ENCODE results near the gene PCDHB3.
A peak's percentile ranks its signal among the peaks of the same experiment; 100 is the strongest.
"Not testable (repeated sequence)": the region's sequence is repeated elsewhere in the genome, so short reads cannot be mapped to it uniquely, and the experiment has no call there.

The PCDHB3 gene

DNA sequence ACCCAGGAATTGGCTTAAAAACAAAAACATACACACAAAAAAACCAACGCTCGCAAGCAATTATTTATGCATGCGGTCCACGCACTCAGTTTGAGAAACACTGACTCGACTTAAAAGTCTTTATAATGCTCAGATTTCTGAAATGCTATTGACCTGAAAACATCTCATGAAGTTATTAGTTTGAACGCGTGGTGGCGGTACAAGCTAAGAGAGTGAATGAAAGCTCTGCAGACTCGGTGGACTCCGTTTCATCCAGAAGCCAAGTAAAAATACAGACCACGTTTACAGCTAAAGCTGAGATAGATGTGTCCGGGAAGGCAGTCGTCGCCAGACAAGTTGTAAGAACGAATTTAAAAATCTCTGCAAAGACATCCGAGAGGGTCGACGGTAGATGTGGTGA lies 49.5 kb downstream of the PCDHB3 start, which contains the start of gene PCDHB6:
PCDHB6 (plus strand) TSS at position 246 of the 400 bp plus-strand sequence. CDS start 201 bp downstream, outside the sequence.
- TF ChIP-seq CTCF (conservative IDR thresholded peaks at IDR 0.05; ENCODE audit: low read depth) = peak; percentile 28
- no peak within 1 kb of the TSS for H3K27ac ChIP-seq
- ChIA-PET CTCF (interaction anchor here (0.6 to 1.2 kb wide), 5 partner anchors 18 to 411 kb away, joined by 3 to 4 read pairs (median 3); partner anchors contain the start of gene PCDHA8), POLR2A (ENCODE audit: low non-redundant PET) (no interaction called here)
- DNase-seq (ENCODE audit: low spot score) = peak; percentile 26

- no peak for TF ChIP-seq CTCF (conservative IDR thresholded peaks at IDR 0.05; ENCODE audit: low read depth)
These were observed 50.1 kb downstream of the PCDHB3 start for GRCh38 chr5:141150224-141150992.

GRCh38 chr5:141150993-141151325 lies 50.7 kb downstream of the PCDHB3 start:
- no peak for DNase-seq (ENCODE audit: low spot score)
- ChIA-PET POLR2A (ENCODE audit: low non-redundant PET) (interaction anchor here (0.6 kb wide), 1 partner anchor 310 kb away, joined by 3 read pairs; no protein-coding TSS in a partner anchor), CTCF (interaction anchor here (0.7 to 1.2 kb wide), 4 partner anchors 47 to 424 kb away, joined by 3 to 4 read pairs (median 4); partner anchors contain the start of genes PCDHA8 and PCDHB14)
- no peak for TF ChIP-seq CTCF (conservative IDR thresholded peaks at IDR 0.05; ENCODE audit: low read depth)
- no peak overlapping the region for H3K27ac ChIP-seq

More at GRCh38 chr5:141150224-141150992, 50.1 kb downstream of the PCDHB3 start:
- no peak overlapping the region for H3K27ac ChIP-seq
- POLR2A ChIA-PET (ENCODE audit: low non-redundant PET) = interaction anchor here (0.6 kb wide), 1 partner anchor 309 kb away, joined by 3 read pairs; no protein-coding TSS in a partner anchor
- no peak for DNase-seq (ENCODE audit: low spot score)
- CTCF ChIA-PET = interaction anchor here (0.6 to 1.2 kb wide), 8 partner anchors 19 to 424 kb away, joined by 3 to 4 read pairs (median 3); partner anchors contain the start of genes PCDHA8 and PCDHB14

- DNase-seq (ENCODE audit: low spot score); CTCF ChIA-PET; POLR2A ChIA-PET (ENCODE audit: low non-redundant PET); H3K27ac ChIP-seq: not testable (repeated sequence)
These were observed 51.4 kb downstream of the PCDHB3 start for GRCh38 chr5:141151632-141152031.

DNA sequence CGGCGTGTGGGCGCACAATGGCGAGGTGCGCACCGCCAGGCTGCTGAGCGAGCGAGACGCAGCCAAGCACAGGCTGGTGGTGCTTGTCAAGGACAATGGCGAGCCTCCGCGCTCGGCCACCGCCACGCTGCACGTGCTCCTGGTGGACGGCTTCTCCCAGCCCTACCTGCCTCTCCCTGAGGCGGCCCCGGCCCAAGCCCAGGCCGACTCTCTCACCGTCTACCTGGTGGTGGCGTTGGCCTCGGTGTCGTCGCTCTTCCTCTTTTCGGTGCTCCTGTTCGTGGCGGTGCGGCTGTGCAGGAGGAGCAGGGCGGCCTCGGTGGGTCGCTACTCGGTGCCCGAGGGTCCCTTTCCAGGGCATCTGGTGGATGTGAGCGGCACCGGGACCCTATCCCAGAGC lies 51.8 kb downstream of the PCDHB3 start:
- H3K27ac ChIP-seq; POLR2A ChIA-PET (ENCODE audit: low non-redundant PET); DNase-seq (ENCODE audit: low spot score): not testable (repeated sequence)
- CTCF ChIA-PET = interaction anchor here (0.7 kb wide), 1 partner anchor 53 kb away, joined by 3 read pairs; no protein-coding TSS in a partner anchor

Measured in RWPE1 (cell line).